Fibroblast of the aortic adventitia (primary cell): Measurements from ENCODE around the gene NELL1. TPM values are rescaled to one million over a fixed set of nuclear protein-coding genes. Genes with fewer than 3 reads are reported as not detected.

Source experiments
- DNase-seq: peaks from one replicate; pipeline ENCODE4 v3.0.0-alpha.2; 2010; ENCODE audit warnings: low read depth
- H3K4me3 ChIP-seq: 2 replicates; pipeline ENCODE4 v1.5.1; 2011; ENCODE audit warnings: low read depth, mild to moderate bottlenecking, control low read depth, low read length, moderate library complexity
- total RNA-seq: library from RNA; depleted of rRNA; stranded (reverse); fragments of >200 nt; gene quantifications from 2 replicates; pipeline ENCODE4 v1.2.3, GENCODE V29; 2012; ENCODE audit warnings: low replicate concordance
- TF ChIP-seq, protein P1 (sequence below): IDR thresholded peaks from 2 replicates; pipeline ENCODE4 v1.5.1; 2011; ENCODE audit warnings: mild to moderate bottlenecking, low read length, control low read depth, inconsistent platforms; ENCODE audit not compliant: insufficient read depth

NELL1 gene
- total RNA-seq, 1 donor, result not detected

DNA sequence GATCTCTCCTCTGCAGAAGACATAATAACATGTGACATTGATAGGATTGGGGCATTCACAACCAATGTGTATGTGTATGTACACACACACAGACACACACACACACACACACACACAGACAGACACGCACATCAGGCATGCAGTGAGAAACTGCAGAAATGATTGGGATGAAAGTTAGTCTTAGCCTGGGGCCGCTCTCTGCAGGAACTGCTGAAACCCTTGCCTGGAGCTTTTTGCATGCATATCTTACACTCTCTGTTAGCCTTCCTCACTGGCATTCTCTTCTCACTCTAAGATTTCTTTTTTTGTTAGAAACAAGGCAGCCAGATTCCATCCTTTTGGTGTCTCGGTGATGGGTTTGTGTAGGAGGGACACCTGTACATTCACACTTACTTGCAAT lies 337.9 kb downstream of the NELL1 start:
- TF ChIP-seq, protein P1, sequence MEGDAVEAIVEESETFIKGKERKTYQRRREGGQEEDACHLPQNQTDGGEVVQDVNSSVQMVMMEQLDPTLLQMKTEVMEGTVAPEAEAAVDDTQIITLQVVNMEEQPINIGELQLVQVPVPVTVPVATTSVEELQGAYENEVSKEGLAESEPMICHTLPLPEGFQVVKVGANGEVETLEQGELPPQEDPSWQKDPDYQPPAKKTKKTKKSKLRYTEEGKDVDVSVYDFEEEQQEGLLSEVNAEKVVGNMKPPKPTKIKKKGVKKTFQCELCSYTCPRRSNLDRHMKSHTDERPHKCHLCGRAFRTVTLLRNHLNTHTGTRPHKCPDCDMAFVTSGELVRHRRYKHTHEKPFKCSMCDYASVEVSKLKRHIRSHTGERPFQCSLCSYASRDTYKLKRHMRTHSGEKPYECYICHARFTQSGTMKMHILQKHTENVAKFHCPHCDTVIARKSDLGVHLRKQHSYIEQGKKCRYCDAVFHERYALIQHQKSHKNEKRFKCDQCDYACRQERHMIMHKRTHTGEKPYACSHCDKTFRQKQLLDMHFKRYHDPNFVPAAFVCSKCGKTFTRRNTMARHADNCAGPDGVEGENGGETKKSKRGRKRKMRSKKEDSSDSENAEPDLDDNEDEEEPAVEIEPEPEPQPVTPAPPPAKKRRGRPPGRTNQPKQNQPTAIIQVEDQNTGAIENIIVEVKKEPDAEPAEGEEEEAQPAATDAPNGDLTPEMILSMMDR, result no peak
- no peak for DNase-seq
- H3K4me3 ChIP-seq, result no peak overlapping the region

DNA sequence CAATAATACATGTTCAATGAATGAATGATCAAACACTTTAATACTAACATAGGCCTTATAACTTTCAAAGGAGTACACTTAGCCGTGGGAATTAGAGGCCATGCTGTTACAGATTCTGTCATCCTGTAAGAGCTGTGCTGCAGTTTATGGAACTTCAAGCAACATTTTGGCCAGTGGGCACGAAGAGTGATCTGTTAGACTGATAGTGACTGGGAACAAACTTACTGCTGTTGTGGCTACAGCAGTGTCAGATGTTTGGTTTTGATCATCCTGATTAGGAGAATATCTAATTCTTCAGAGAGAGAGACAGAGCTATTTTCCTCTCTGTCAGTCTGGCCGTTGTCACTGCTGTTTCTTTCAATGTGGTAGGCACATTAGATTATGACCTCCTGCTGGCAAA lies 348.9 kb downstream of the NELL1 start:
- no peak for DNase-seq
- no peak overlapping the region for H3K4me3 ChIP-seq
- TF ChIP-seq, protein P1, result no peak

DNA sequence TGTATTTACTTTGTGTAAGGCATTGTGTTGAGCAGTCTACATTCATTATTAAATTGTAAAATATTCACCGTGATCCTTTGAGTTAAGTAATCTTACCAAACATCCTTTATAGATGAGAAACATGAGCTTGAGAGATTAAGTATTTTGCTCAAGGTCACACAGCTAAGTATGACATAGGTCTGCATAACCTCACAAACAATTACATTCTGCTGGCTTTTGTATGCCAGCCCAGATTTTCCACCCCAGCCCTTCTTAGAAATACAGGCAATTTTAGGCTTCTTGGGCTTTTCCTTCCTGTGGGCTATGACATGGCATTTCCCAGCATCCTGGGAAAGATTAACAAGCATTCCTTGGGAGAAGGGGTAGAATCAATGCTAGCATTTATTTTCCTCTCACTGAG lies 357.3 kb downstream of the NELL1 start:
- no peak for DNase-seq
- TF ChIP-seq, protein P1, result no peak
- H3K4me3 ChIP-seq, result no peak overlapping the region

DNA sequence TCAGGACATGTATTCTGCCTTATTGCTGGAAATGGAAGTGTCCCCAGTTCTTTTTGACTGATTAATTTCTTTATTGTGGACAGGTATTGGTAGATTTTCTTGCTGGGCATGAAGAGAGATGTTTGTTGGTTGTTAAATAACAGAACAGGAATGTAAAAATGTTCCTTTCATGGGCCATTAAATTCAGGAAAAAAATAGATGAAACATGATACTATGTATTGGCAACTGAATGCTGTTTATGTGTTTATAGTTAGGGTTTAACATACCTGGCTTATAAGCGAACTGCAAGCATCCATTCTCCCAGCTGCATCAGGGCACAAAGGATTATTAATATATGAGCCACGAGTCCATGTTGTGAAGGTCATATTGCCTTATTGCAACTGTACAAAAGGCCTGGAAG lies 368.5 kb downstream of the NELL1 start:
- H3K4me3 ChIP-seq, result no peak overlapping the region
- no peak for DNase-seq
- TF ChIP-seq, protein P1, result no peak

DNA sequence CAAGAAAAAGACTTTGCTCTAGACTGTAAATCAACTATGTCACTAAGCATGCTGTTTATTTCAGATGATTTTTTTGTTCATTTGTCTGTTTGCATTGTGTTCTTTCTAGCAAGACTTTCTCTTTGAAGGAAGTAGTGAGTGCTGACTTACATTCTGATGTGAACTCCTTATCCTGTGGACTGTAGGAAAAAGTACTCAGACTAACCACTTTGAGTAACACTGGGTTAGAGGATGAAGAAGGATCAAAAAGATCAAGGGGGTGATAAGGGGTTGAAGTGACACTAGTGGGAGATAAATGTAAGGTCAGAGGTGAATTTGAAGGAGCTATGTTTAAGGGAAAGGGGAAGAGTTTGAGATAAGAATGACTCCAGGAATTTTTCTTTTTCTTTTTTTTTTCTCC lies 369.4 kb downstream of the NELL1 start:
- TF ChIP-seq, protein P1, result no peak
- DNase-seq, result no peak
- no peak overlapping the region for H3K4me3 ChIP-seq

DNA sequence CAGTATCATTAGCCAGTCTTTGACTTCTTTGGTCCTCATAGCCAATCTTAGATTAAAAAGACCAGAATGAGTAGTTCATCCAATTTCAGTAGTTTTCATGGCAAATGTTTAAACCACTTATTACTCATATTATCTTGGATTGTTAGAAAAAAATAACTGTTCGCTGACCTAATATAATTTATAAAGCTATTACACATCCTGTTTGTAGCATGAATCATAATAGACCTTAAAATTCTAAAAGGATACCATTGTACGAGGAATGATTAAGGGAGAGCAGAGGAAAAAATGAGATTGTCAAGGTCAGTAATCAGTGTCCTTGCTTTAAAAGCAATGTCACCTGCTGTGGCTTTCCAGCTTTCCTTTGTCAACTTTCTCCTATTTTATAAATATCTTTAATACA lies 371.2 kb downstream of the NELL1 start:
- no peak for DNase-seq
- TF ChIP-seq, protein P1, result no peak
- H3K4me3 ChIP-seq, result no peak overlapping the region

DNA sequence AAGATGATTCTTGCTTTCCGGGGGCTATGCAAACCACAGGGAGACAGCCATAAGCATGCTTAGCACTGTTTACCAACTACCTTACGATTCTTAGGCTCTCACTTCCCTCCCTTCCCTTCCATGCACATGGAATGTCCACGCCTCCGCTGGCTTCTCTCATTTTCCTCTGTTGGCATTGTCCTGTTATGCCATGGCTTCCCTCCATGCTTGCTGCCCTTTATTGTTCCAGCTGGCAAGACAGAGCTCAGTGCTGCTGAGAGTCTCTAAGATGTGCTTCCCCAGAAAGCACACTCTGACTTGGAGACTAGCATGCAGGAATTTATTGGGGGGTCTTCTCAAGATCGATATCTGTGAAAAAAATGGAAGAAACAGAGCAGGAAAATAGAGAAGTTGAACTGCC lies 379.2 kb downstream of the NELL1 start:
- H3K4me3 ChIP-seq, result no peak overlapping the region

More for the DNA sequence above, 379.2 kb downstream of the NELL1 start:
- DNase-seq, result no peak
- TF ChIP-seq, protein P1, result no peak
